Stimulated activated CD8-positive, alpha-beta memory T cell treated with anti-CD3 and anti-CD28 coated beads, Interleukin-12 subunit alpha, Interleukin-12 subunit beta, amount 100 ng/mL, for 24 hours (primary cell): ENCODE results near the gene ATF7IP2.
"Not testable (repeated sequence)": the region's sequence is repeated elsewhere in the genome, so short reads cannot be mapped to it uniquely, and the experiment has no call there.

Source experiments
- DNase-seq: peaks from one replicate; pipeline ENCODE4 v3.0.0-alpha.2; 2020; ENCODE audit errors: extremely low read depth

ATF7IP2 gene

GRCh38 chr16:10452208-10453158 is 66.6 kb downstream of the ATF7IP2 start:
- DNase-seq: not testable (repeated sequence)

- no peak for DNase-seq
Observed at GRCh38 chr16:10453159-10453510, 67.3 kb downstream of the ATF7IP2 start.

- DNase-seq: no peak
Observed at GRCh38 chr16:10465821-10466220, 80.0 kb downstream of the ATF7IP2 start.

GRCh38 chr16:10466313-10466712 is 80.5 kb downstream of the ATF7IP2 start:
- no peak for DNase-seq

GRCh38 chr16:10466861-10467260 is 81.0 kb downstream of the ATF7IP2 start:
- no peak for DNase-seq

GRCh38 chr16:10476636-10477035 is 90.8 kb downstream of the ATF7IP2 start:
- not testable (repeated sequence) for DNase-seq

GRCh38 chr16:10480151-10480550 is 94.3 kb downstream of the ATF7IP2 start:
- no peak for DNase-seq

GRCh38 chr16:10485159-10485558 is 99.3 kb downstream of the ATF7IP2 start:
- no peak for DNase-seq

- DNase-seq: no peak
Observed at GRCh38 chr16:10485698-10486382, 100.0 kb downstream of the ATF7IP2 start.

GRCh38 chr16:10490141-10490540 is 104.3 kb downstream of the ATF7IP2 start:
- no peak for DNase-seq

GRCh38 chr16:10493276-10493675 is 107.4 kb downstream of the ATF7IP2 start:
- no peak for DNase-seq

GRCh38 chr16:10494343-10495030 is 108.6 kb downstream of the ATF7IP2 start:
- DNase-seq: no peak

GRCh38 chr16:10495031-10495345 is 109.1 kb downstream of the ATF7IP2 start:
- DNase-seq: no peak

- no peak for DNase-seq
Observed at GRCh38 chr16:10497132-10498101, 111.6 kb downstream of the ATF7IP2 start.

- no peak for DNase-seq
Observed at GRCh38 chr16:10500582-10500981, 114.7 kb downstream of the ATF7IP2 start.

GRCh38 chr16:10501016-10501607 is 115.3 kb downstream of the ATF7IP2 start:
- no peak for DNase-seq

- no peak for DNase-seq
Observed at GRCh38 chr16:10502776-10503175, 116.9 kb downstream of the ATF7IP2 start.

- DNase-seq: no peak
Observed at GRCh38 chr16:10504404-10504885, 118.6 kb downstream of the ATF7IP2 start.

GRCh38 chr16:10505286-10505685 is 119.4 kb downstream of the ATF7IP2 start:
- DNase-seq: not testable (repeated sequence)

- DNase-seq: no peak
Observed at GRCh38 chr16:10509534-10510025, 123.7 kb downstream of the ATF7IP2 start.

- no peak for DNase-seq
Observed at GRCh38 chr16:10510279-10510678, 124.4 kb downstream of the ATF7IP2 start.
